ENCODE data around the gene PPP2R5A. TPM values are rescaled to one million over a fixed set of nuclear protein-coding genes. Genes with fewer than 3 reads are reported as not detected.

Gene PPP2R5A
- total RNA-seq, 1 donor from 2014 or later: 2.2 TPM

GRCh38 chr1:212257157-212257556 lies 28.1 kb upstream of the PPP2R5A start:
- Mint-ChIP-seq H3K27ac (ENCODE audit: unreplicated experiment) (no peak overlapping the region), H3K36me3 (ENCODE audit: unreplicated experiment) (no peaks in the 10 kb centered on the region), H3K27me3 (ENCODE audit: unreplicated experiment) (no peaks in the 10 kb centered on the region), H3K9me3 (ENCODE audit: unreplicated experiment) (no peaks in the 10 kb centered on the region), H3K4me1 (ENCODE audit: low read depth, unreplicated experiment) (no peaks in the 10 kb centered on the region), H3K4me3 (ENCODE audit: unreplicated experiment) (no peak overlapping the region)
- DNase-seq: no peak
- no peak for TF ChIP-seq CTCF (IDR thresholded peaks at IDR 0.05; ENCODE audit: partially characterized antibody, unreplicated experiment)

- TF ChIP-seq CTCF (IDR thresholded peaks at IDR 0.05; ENCODE audit: partially characterized antibody, unreplicated experiment): no peak
- no peaks in the 10 kb centered on the region for H3K27me3 Mint-ChIP-seq (ENCODE audit: unreplicated experiment)
- no peak for DNase-seq
- no peak overlapping the region for H3K4me3 Mint-ChIP-seq (ENCODE audit: unreplicated experiment)
- H3K27ac Mint-ChIP-seq (ENCODE audit: unreplicated experiment): no peak overlapping the region
- no peaks in the 10 kb centered on the region for H3K4me1 Mint-ChIP-seq (ENCODE audit: low read depth, unreplicated experiment)
- H3K36me3 Mint-ChIP-seq (ENCODE audit: unreplicated experiment): no peaks in the 10 kb centered on the region
- no peaks in the 10 kb centered on the region for H3K9me3 Mint-ChIP-seq (ENCODE audit: unreplicated experiment)
Measured at GRCh38 chr1:212259693-212260480, 25.3 kb upstream of the PPP2R5A start.

- Mint-ChIP-seq H3K27ac (ENCODE audit: unreplicated experiment) (no peak overlapping the region), H3K9me3 (ENCODE audit: unreplicated experiment) (no peaks in the 10 kb centered on the region), H3K4me3 (ENCODE audit: unreplicated experiment) (no peak overlapping the region), H3K36me3 (ENCODE audit: unreplicated experiment) (no peaks in the 10 kb centered on the region), H3K4me1 (ENCODE audit: low read depth, unreplicated experiment) (no peaks in the 10 kb centered on the region), H3K27me3 (ENCODE audit: unreplicated experiment) (no peaks in the 10 kb centered on the region)
- no peak for TF ChIP-seq CTCF (IDR thresholded peaks at IDR 0.05; ENCODE audit: partially characterized antibody, unreplicated experiment)
- no peak for DNase-seq
Measured at GRCh38 chr1:212260557-212261355, 24.5 kb upstream of the PPP2R5A start.

GRCh38 chr1:212261361-212261929 lies 23.8 kb upstream of the PPP2R5A start:
- DNase-seq: no peak
- no peak overlapping the region for H3K27ac Mint-ChIP-seq (ENCODE audit: unreplicated experiment)
- H3K36me3 Mint-ChIP-seq (ENCODE audit: unreplicated experiment): no peaks in the 10 kb centered on the region
- no peaks in the 10 kb centered on the region for H3K4me1 Mint-ChIP-seq (ENCODE audit: low read depth, unreplicated experiment)
- no peak for TF ChIP-seq CTCF (IDR thresholded peaks at IDR 0.05; ENCODE audit: partially characterized antibody, unreplicated experiment)
- no peaks in the 10 kb centered on the region for H3K27me3 Mint-ChIP-seq (ENCODE audit: unreplicated experiment)
- no peaks in the 10 kb centered on the region for H3K9me3 Mint-ChIP-seq (ENCODE audit: unreplicated experiment)
- no peak overlapping the region for H3K4me3 Mint-ChIP-seq (ENCODE audit: unreplicated experiment)

All from glutamatergic neuron (in vitro differentiated cells).